Erythroblast (primary cell): ENCODE results near the gene TWIST2.

Source experiments
- DNase-seq, 2 experiments: peaks; one replicate each; lab custom pipeline; 2025; lab: John Stamatoyannopoulos, UW
- GATA1 ChIP-seq: IDR thresholded peaks from 2 replicates; pipeline ENCODE4 v1.6.1; 2011; ENCODE audit warnings: low read depth, mild to moderate bottlenecking, control low read depth, low read length, moderate library complexity
- POLR2A ChIP-seq: IDR thresholded peaks from 2 replicates; pipeline ENCODE4 v1.6.1; 2011; ENCODE audit warnings: mild to moderate bottlenecking, low read length

Gene TWIST2

GRCh38 chr2:238820197-238820596, 27.7 kb upstream of the TWIST2 start:
- no peak for TF ChIP-seq GATA1
- no peak for TF ChIP-seq POLR2A
- DNase-seq: no peak

GRCh38 chr2:238820916-238821315, 27.0 kb upstream of the TWIST2 start:
- no peak for DNase-seq
- TF ChIP-seq POLR2A (no peak), GATA1 (no peak)

- TF ChIP-seq POLR2A: no peak
- no peak for TF ChIP-seq GATA1
Measured at GRCh38 chr2:238821391-238821790, 26.5 kb upstream of the TWIST2 start.

GRCh38 chr2:238821944-238822670, 25.8 kb upstream of the TWIST2 start:
- DNase-seq: no peak
- TF ChIP-seq GATA1 (no peak), POLR2A (no peak)

More at GRCh38 chr2:238821391-238821790, 26.5 kb upstream of the TWIST2 start:
- no peak for DNase-seq

- TF ChIP-seq POLR2A: no peak
- no peak for TF ChIP-seq GATA1
- DNase-seq: no peak
Measured at GRCh38 chr2:238822955-238823354, 24.9 kb upstream of the TWIST2 start.

GRCh38 chr2:238831177-238831576, 16.7 kb upstream of the TWIST2 start:
- DNase-seq: no peak
- TF ChIP-seq POLR2A (no peak), GATA1 (no peak)

GRCh38 chr2:238834982-238835381, 12.9 kb upstream of the TWIST2 start:
- TF ChIP-seq POLR2A (no peak), GATA1 (no peak)
- no peak for DNase-seq

- DNase-seq: no peak
- TF ChIP-seq POLR2A (no peak), GATA1 (no peak)
Measured at GRCh38 chr2:238835726-238836301, 12.1 kb upstream of the TWIST2 start.

GRCh38 chr2:238838786-238839327, 9.0 kb upstream of the TWIST2 start:
- no peak for TF ChIP-seq GATA1
- TF ChIP-seq POLR2A: no peak
- no peak for DNase-seq

GRCh38 chr2:238839428-238839827, 8.5 kb upstream of the TWIST2 start:
- DNase-seq: peak in 1 of 2 experiments; percentile 2

GRCh38 chr2:238841542-238842164, 6.2 kb upstream of the TWIST2 start:
- no peak for DNase-seq
- TF ChIP-seq POLR2A: no peak
- TF ChIP-seq GATA1: no peak

More at GRCh38 chr2:238839428-238839827, 8.5 kb upstream of the TWIST2 start:
- no peak for TF ChIP-seq POLR2A
- TF ChIP-seq GATA1: no peak

- no peak for DNase-seq
- TF ChIP-seq POLR2A: no peak
- TF ChIP-seq GATA1: no peak
Measured at GRCh38 chr2:238843476-238843875, 4.4 kb upstream of the TWIST2 start.

- TF ChIP-seq POLR2A (no peak), GATA1 (no peak)
- no peak for DNase-seq
Measured at GRCh38 chr2:238845583-238846377, 2.1 kb upstream of the TWIST2 start.
